ENCODE measurements around the gene SMCO4. TPM values are rescaled to one million over a fixed set of nuclear protein-coding genes. Genes with fewer than 3 reads are reported as not detected.

The SMCO4 gene
- total and polyA plus RNA-seq, 2 donors (not counting 1 experiment from before 2014, with no cell fraction given) = 3.6 to 5.1 TPM

- TF ChIP-seq, protein P1, sequence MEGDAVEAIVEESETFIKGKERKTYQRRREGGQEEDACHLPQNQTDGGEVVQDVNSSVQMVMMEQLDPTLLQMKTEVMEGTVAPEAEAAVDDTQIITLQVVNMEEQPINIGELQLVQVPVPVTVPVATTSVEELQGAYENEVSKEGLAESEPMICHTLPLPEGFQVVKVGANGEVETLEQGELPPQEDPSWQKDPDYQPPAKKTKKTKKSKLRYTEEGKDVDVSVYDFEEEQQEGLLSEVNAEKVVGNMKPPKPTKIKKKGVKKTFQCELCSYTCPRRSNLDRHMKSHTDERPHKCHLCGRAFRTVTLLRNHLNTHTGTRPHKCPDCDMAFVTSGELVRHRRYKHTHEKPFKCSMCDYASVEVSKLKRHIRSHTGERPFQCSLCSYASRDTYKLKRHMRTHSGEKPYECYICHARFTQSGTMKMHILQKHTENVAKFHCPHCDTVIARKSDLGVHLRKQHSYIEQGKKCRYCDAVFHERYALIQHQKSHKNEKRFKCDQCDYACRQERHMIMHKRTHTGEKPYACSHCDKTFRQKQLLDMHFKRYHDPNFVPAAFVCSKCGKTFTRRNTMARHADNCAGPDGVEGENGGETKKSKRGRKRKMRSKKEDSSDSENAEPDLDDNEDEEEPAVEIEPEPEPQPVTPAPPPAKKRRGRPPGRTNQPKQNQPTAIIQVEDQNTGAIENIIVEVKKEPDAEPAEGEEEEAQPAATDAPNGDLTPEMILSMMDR (IDR thresholded peaks at IDR 0.05) = no peak
- no peak for TF ChIP-seq EZH2 (IDR thresholded peaks at IDR 0.05; ENCODE audit: borderline replicate concordance, insufficient read depth, low read depth, low read length, poor library complexity, severe bottlenecking)
- H3K4me1 Mint-ChIP-seq = no peaks in the 10 kb centered on the region
- no peak for ATAC-seq (ENCODE audit: low read depth)
- Histone ChIP-seq H3K79me2 (ENCODE audit: control insufficient read depth, insufficient read depth, low read length) (no peaks in the 10 kb centered on the region), H4K20me1 (ENCODE audit: control insufficient read depth, insufficient read depth, low read length, poor library complexity, severe bottlenecking) (no peaks in the 10 kb centered on the region), H3K4me2 (replicated peaks; ENCODE audit: low read depth, low read length, poor library complexity, severe bottlenecking) (no peak overlapping the region), H3K4me3 (ENCODE audit: control extremely low read depth in 1 of 5, extremely low read depth in 1 of 5, insufficient read depth in 1 of 5, low read depth in 2 of 5, low read length in 4 of 5) (no peak overlapping the region), H3K27me3 (replicated peaks in 1 of 4; ENCODE audit: control extremely low read depth in 1 of 4, control insufficient read depth in 3 of 4, insufficient read depth in 4 of 4, low read length in 3 of 4) (peaks cover 0 to 6% (median 3%) of the 10 kb centered on the region in 4 experiments), H3K36me3 (replicated peaks in 1 of 2; ENCODE audit: control extremely low read depth in 1 of 2, control insufficient read depth in 1 of 2, extremely low read depth in 1 of 2, insufficient read depth in 2 of 2, low read length in 1 of 2) (no peaks in the 10 kb centered on the region), H3K9me3 (ENCODE audit: control extremely low read depth in 1 of 3, control insufficient read depth in 2 of 3, insufficient read depth in 1 of 3, low read length in 2 of 3) (no peaks in the 10 kb centered on the region), H3K9ac (ENCODE audit: low read length) (no peak overlapping the region), H2AFZ (ENCODE audit: insufficient read depth, low read depth, low read length, poor library complexity, severe bottlenecking) (no peak overlapping the region), H3K4me1 (ENCODE audit: control insufficient read depth in 2 of 2, insufficient read depth in 2 of 2, low read length in 2 of 2) (no peaks in the 10 kb centered on the region), H3K27ac (ENCODE audit: low read length in 2 of 2) (no peak overlapping the region)
- ChIA-PET POLR2A (no interaction called here), CTCF (no interaction called here)
- no peak overlapping the region for H3K27ac Mint-ChIP-seq
- H3K9me3 Mint-ChIP-seq (ENCODE audit: insufficient read depth) = no peaks in the 10 kb centered on the region
- H3K27me3 Mint-ChIP-seq = peaks cover 47% of the 10 kb centered on the region
- DNase-seq = no peak
- intact Hi-C loops (cut with micrococcal nuclease) = no loop called here
- H3K4me3 Mint-ChIP-seq = no peak overlapping the region
These were observed 42.6 kb upstream of the SMCO4 start for GRCh38 chr11:93585758-93586157.

DNA sequence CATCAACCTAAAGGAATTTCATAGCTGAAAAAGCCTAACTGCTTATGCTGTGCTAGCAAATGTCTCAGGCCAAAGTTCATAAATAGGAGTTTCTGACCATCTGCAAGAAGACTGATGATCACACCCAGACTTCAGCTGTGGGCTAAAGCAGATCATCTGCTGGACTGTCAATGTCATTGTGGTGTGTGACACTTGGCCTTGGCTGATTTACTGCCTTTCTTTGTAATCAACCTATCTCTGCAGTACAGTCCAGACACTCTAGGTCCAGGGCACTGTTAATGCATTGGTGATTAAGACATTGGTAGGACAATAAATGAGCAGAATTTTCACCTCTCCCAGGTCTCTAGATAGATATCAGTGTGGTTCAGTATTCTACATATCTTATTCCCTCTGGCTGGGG, 40.3 kb upstream of the SMCO4 start:
- POLR2A ChIA-PET = no interaction called here
- Histone ChIP-seq H3K4me1 (ENCODE audit: control insufficient read depth in 2 of 2, insufficient read depth in 2 of 2, low read length in 2 of 2) (no peaks in the 10 kb centered on the region), H4K20me1 (ENCODE audit: control insufficient read depth, insufficient read depth, low read length, poor library complexity, severe bottlenecking) (no peaks in the 10 kb centered on the region), H2AFZ (ENCODE audit: insufficient read depth, low read depth, low read length, poor library complexity, severe bottlenecking) (no peak overlapping the region), H3K36me3 (replicated peaks in 1 of 2; ENCODE audit: control extremely low read depth in 1 of 2, control insufficient read depth in 1 of 2, extremely low read depth in 1 of 2, insufficient read depth in 2 of 2, low read length in 1 of 2) (no peaks in the 10 kb centered on the region), H3K4me3 (ENCODE audit: control extremely low read depth in 1 of 5, extremely low read depth in 1 of 5, insufficient read depth in 1 of 5, low read depth in 2 of 5, low read length in 4 of 5) (no peak overlapping the region), H3K9me3 (ENCODE audit: control extremely low read depth in 1 of 3, control insufficient read depth in 2 of 3, insufficient read depth in 1 of 3, low read length in 2 of 3) (peaks cover 0 to 6% (median 6%) of the 10 kb centered on the region in 3 donors), H3K79me2 (ENCODE audit: control insufficient read depth, insufficient read depth, low read length) (no peaks in the 10 kb centered on the region), H3K27me3 (replicated peaks in 1 of 4; ENCODE audit: control extremely low read depth in 1 of 4, control insufficient read depth in 3 of 4, insufficient read depth in 4 of 4, low read length in 3 of 4) (peaks cover 0 to 6% (median 3%) of the 10 kb centered on the region in 4 experiments), H3K4me2 (replicated peaks; ENCODE audit: low read depth, low read length, poor library complexity, severe bottlenecking) (no peak overlapping the region), H3K27ac (ENCODE audit: low read length in 2 of 2) (no peak overlapping the region), H3K9ac (ENCODE audit: low read length) (no peak overlapping the region)
- H3K4me1 Mint-ChIP-seq = no peaks in the 10 kb centered on the region
- CTCF ChIA-PET = no interaction called here
- peaks cover 40% of the 10 kb centered on the region for H3K27me3 Mint-ChIP-seq
- ATAC-seq (ENCODE audit: low read depth) = no peak
- no peak overlapping the region for H3K27ac Mint-ChIP-seq
- DNase-seq = no peak
- TF ChIP-seq, protein P1 (IDR thresholded peaks at IDR 0.05) = no peak
- TF ChIP-seq EZH2 (IDR thresholded peaks at IDR 0.05; ENCODE audit: borderline replicate concordance, insufficient read depth, low read depth, low read length, poor library complexity, severe bottlenecking) = no peak
- H3K9me3 Mint-ChIP-seq (ENCODE audit: insufficient read depth) = peaks cover 2% of the 10 kb centered on the region
- intact Hi-C loops (cut with micrococcal nuclease) = no loop called here
- H3K4me3 Mint-ChIP-seq = no peak overlapping the region
